Adrenal gland (tissue), 5 donors: Measurements from ENCODE around the gene KDM1A.

Experiments
- CTCF ChIP-seq, 6 experiments: fragments of 450-650 bp in 4 of 6; fragments of 200-600 bp in 2 of 6; sonication (generic) in 1 of 6; IDR thresholded peaks; 1 replicate in 5 of 6; 2 replicates in 1 of 6; pipeline versions ENCODE4 v1.5.1 to v1.8.0; 2016 to 2021; ENCODE audit warnings: antibody characterized with exemption in 6 of 6, mild to moderate bottlenecking in 2 of 6, moderate library complexity in 1 of 6
- POLR2A ChIP-seq, 2 donors: fragments of 450-650 bp; IDR thresholded peaks; one replicate each; pipeline ENCODE4 v1.6.1; 2017; ENCODE audit warnings: antibody characterized with exemption in 2 of 2, mild to moderate bottlenecking in 2 of 2, moderate library complexity in 1 of 2
- donor health status: DM: no; HTN: no; CAD: no.

GRCh38 chr1:22970096-22970495 is 49.2 kb upstream of the KDM1A start:
- TF ChIP-seq CTCF (IDR thresholded peaks at IDR 0.05) (no peak), POLR2A (IDR thresholded peaks at IDR 0.05) (no peak)
